Posterior vena cava (tissue), 2 donors: ENCODE results near the gene RPS19BP1. TPM values are rescaled to one million over a fixed set of nuclear protein-coding genes. Genes with fewer than 3 reads are reported as not detected.

ENCODE experiments used
- DNase-seq: peaks from one replicate; pipeline ENCODE4 v3.0.0-alpha.2; 2020; ENCODE audit warnings: low spot score
- intact Hi-C, 2 donors: fragments of 100-400 bp; cut with DNase I; formaldehyde crosslinking; loops; one replicate each; pipeline versions ENCODE4 v1.14.1 to v1.14.2; 2022 to 2023
- total RNA-seq, 2 donors: library from RNA; stranded (reverse); fragmentation: NEBNext Ultra II Directional; extraction: Animal tissue kit (Norgen Biotek cat#: 25700); gene quantifications; one replicate each; pipeline ENCODE4 v1.2.1, GENCODE V29; 2021
- donor health status: DM: yes; HTN: yes; CAD: no.
- donor health status: DM: yes; HTN: yes; CAD: no.

Gene RPS19BP1
- total RNA-seq, 2 donors from 2014 or later, result 49.9 to 54.4 TPM

DNA sequence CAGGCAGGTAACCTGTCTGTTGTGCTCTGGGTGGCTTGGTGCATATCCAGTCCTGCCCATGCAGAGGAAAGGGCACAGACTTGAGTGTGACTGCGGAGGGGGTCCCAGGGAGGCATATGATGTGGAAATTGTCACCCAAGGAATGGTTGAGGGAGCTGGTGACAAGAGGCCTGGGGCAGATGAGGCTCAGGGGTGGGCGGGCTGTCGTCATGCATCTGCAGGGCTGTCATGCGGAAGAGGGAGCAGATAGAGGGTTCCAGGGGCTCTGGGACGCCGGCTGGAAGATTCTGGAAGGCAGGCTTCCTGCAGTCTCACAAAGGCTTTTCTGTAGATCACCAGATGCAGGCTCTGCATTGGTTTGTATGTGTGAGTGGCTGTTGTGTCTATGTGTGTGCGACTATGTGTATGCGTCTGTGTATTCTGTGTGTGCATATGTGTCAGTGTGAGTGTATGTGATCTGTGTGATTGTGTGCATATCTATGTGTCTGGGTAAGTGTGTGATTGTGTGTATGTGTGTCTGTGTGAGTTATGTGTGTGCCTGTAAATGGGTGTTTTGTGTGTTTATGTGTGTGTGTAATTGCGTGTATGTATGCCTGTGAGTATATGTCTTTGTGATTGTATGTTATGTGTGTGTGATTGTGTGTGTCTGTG, 30.4 kb upstream of the RPS19BP1 start:
- no peak for DNase-seq

DNA sequence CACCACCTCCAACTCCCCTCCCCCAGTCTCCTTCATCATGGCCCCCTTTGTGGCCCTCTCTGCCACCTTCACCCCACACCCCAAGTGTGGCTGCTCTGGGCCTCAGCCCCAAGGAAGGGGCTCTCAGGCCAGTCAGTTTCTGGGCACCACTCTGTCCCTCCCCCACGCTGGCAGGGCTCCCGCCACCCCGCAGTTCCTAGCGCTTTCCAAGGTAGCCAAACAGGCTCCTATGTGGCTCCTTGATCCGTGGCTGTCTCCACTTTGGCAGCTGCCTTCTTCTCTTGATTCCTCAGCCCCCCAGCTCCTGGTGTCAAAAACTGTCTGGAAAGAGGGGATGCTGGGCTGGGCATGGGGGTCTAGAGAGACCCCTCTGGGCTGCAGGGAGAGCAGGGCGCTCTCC, 27.6 kb upstream of the RPS19BP1 start:
- no peak for DNase-seq
- intact Hi-C loops, result no loop called here

More for the DNA sequence above, 30.4 kb upstream of the RPS19BP1 start:
- intact Hi-C loops, result no loop called here

GRCh38 chr22:39559456-39560105, 27.0 kb upstream of the RPS19BP1 start:
- intact Hi-C loops, result loop anchor here in 1 of 2 donors (10.0 kb wide), 1 partner anchor 785 kb away; the partner anchor contains the start of gene ADSL
- DNase-seq, result no peak

DNA sequence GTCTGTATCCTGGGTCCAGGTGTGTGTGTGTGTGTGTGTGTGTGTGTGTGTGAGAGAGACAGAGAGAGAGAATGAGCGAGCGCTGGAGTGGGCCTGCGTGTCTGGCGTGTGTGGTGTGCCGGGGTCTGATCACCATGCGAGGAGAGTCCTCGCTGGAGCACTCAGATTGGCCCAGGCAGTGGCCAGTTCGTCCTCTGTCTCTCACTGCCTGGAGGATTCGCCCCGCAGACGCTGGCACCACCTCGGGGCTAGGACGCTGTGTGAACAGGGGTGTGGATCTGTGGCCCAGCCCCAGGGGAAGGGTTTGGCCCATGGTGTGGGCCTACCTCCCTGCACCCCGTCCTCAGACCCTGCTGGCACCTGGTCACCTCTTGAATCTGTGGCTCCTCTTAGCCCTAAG, 26.4 kb upstream of the RPS19BP1 start:
- DNase-seq, result no peak
- intact Hi-C loops, result loop anchor here in 1 of 2 donors (10.0 kb wide), 1 partner anchor 786 kb away; the partner anchor contains the start of gene ADSL

GRCh38 chr22:39558254-39558727, 25.7 kb upstream of the RPS19BP1 start:
- intact Hi-C loops, result loop anchor here in 1 of 2 donors (10.0 kb wide), 1 partner anchor 787 kb away; the partner anchor contains the start of gene ADSL
- DNase-seq, result no peak

GRCh38 chr22:39556970-39557841, 24.7 kb upstream of the RPS19BP1 start:
- intact Hi-C loops, result loop anchor here in 1 of 2 donors (10.0 kb wide), 1 partner anchor 788 kb away; the partner anchor contains the start of gene ADSL
- DNase-seq, result no peak

DNA sequence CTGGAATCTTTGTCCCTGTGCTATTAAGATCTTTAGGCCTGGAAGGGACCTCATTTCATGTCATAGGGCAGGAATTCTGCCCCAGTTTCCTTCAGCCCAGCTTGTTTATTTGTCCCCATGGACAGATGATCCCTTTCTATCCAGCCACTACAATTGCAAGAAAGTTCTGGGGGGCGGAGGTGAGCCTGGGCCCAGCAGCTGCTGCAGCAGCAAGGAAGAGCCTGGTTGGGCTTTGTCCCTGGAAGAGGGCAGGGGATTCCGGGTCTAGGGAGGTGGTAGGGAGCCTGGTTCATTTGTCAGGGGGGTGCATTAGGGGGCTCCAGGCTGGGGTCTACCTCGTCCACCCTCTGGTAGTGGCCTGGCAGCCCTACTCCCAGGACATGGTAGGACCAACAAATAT, 21.6 kb upstream of the RPS19BP1 start:
- intact Hi-C loops, result loop anchor here (5.0 to 10.0 kb wide), 3 partner anchors 453 to 791 kb away; partner anchors contain the start of gene ADSL (in 1 of the 2)
- no peak for DNase-seq

- intact Hi-C loops, result loop anchor here (5.0 to 10.0 kb wide), 3 partner anchors 454 to 791 kb away; partner anchors contain the start of gene ADSL (in 1 of the 2)
- DNase-seq, result no peak
Observed at GRCh38 chr22:39553429-39553828, 20.9 kb upstream of the RPS19BP1 start.

- DNase-seq, result no peak
- intact Hi-C loops, result no loop called here
Observed at GRCh38 chr22:39547587-39547947, 15.0 kb upstream of the RPS19BP1 start.

DNA sequence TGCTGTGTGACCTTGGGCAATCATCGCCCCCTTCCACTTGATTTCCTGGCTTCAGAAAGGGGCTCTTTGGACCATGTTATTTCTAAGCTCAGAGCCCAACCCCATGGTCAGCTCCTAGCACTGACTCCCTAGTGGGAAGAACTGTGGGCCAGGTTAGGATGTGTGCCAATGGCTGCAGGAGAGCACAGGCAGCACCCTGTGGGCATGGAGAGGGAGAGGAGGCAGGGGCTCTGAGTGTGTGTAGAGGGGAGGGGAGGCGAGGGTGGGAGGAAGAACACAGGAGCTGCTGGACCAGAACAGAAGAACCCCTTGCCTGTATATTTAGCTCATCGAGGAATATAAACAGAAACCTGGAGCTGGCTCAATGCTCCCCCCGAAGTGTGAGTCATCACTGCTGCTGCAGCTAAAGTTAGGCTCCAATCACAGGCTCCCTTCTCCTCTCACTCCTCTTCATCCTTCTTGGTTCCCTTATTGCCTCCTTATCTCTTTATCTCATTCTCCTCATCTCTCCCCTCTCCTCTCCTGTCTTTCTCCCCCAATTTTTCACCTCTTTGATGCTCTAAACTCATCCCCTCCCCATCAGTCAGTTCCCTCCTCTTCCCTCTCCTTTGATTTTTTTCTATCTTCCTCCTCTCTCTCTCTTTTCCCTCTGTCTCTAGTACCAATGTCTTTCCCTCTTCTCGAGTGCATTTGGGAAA, 14.5 kb upstream of the RPS19BP1 start:
- intact Hi-C loops, result no loop called here
- DNase-seq, result no peak

DNA sequence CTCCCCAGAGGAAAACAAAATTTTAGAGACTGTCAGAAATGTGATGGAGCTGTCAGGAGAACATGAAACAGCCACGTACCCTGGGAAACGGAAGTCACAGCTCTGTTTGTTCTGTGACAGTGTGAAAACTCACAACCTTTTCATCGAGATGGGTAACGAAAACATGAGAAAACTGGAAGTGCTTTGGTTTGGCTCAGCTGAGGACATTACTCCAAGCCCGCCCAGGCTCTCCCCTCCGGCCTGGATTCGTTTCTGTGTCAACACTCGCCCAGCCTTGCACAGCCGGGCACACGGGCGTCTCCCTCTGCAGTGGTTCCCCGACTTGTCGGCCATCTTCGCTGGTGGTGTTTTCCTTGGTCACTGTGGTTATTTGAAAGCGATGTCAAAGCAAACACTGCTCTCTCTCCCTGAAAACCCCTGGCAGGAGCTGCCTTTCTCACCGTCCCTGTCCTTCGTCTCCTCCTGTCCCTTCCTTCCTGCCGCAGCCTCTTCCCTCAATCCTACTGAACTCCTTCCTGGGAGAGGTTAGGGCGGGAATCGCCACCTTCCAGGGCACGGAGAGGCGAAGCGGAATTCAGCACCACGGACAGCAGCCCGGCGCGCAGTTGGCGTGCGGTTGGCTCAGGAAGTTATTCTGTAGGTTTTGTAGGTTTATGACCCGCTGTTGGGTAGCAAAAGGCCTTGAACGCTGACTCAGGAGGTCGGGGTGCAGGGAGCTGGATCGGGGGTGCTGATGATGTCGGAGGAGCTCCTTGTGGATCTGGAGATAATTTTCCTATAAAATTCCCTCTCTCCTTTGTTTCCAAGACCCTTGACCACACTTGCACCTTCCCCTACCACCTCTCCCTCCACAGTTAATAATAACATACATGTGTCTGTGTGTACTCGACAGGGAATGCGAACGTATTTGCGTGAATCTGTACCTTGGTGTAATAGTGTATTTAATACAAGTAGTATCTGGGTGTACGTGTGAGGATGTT, 13.1 kb upstream of the RPS19BP1 start:
- intact Hi-C loops, result no loop called here
- DNase-seq, result no peak

- intact Hi-C loops, result no loop called here
- no peak for DNase-seq
Observed at GRCh38 chr22:39543095-39543494, 10.5 kb upstream of the RPS19BP1 start.

- DNase-seq, result no peak
- intact Hi-C loops, result loop anchor here (5.0 to 10.0 kb wide), 3 partner anchors 489 to 817 kb away; no protein-coding TSS in a partner anchor
Observed at GRCh38 chr22:39537975-39538374, 5.4 kb upstream of the RPS19BP1 start.

DNA sequence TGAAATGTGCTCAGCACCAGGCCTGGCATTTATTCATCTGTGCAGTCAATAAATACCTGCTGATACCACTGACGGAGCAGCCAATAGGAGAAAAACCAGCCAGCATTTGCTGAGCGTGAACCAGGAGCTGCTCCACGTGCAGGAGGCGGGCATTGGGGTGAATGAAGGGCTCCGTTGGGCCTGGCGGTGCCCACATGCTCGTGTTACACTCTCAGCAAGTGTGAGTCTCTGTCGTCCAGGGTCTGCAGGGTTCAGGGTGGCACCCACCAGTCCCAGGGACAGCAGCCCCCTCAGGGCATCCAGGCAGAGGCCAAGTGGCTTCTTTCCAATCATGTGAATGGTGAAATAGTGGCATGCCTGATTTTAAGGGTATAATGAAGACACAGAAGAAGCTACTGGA, 4.2 kb upstream of the RPS19BP1 start:
- intact Hi-C loops, result loop anchor here (5.0 to 10.0 kb wide), 3 partner anchors 491 to 818 kb away; no protein-coding TSS in a partner anchor
- DNase-seq, result no peak

DNA sequence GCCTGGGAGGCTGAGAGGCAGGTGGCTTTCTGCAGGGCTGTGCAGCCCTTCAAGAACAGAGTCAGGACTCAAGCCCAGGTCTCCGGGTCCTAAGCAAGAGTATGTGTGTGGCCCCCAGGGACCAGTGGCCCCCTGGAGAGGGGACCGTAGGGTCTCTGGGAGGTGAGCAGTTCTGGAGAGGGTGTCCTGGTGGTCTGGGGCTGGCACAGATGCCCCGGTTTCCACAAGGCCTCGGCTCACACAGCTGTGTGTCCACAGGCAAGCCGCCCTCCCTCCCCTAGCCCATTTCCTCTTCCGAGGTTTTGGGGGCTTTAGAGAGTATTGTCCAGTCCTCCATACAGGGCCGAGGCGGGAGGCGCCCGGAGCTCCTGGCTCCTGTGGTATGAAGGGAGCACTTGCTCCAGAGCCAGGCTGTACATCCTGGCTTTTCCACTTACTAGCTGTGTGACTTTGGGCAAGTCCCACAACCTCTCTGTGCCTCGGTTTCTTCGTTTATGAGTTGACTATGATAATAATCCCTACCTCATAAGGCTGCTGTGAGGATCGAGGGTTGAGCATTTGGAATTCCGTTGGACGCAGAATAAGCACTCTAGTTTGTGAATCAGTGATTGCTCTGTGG, 3.4 kb upstream of the RPS19BP1 start:
- intact Hi-C loops, result loop anchor here (5.0 to 10.0 kb wide), 3 partner anchors 491 to 819 kb away; no protein-coding TSS in a partner anchor
- DNase-seq, result no peak

DNA sequence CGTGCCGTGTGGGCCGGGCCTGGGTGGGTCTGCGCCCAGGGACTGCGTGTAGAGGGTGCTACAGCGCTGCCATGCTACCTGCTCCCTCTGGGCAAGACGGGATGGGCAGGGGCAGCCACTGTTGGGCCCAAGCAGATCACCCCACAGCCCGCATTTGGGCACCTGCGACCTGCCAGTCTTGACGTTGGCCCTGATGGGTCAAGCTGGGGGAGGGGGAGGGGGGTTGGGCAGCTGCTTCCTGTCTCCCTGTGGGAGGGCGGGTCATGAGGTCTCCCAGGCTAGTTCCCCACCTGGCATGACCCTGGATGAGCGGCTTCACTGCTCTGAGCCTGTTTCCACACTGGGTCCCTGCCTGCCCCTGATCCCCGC, 2.8 kb upstream of the RPS19BP1 start:
- intact Hi-C loops, result loop anchor here (5.0 to 10.0 kb wide), 3 partner anchors 492 to 819 kb away; no protein-coding TSS in a partner anchor
- DNase-seq, result no peak
